Aorta (tissue), 5 donors: ENCODE measurements around the gene STOX2. TPM values are rescaled to one million over a fixed set of nuclear protein-coding genes. Genes with fewer than 3 reads are reported as not detected.

ENCODE experiments used
- ATAC-seq: fragments of 200-7000 bp; cut with Tn5 transposase; one replicate; pipeline ENCODE4 v1.9.1; 2022; ENCODE audit warnings: moderate library complexity; ENCODE audit not compliant: low FRiP score
- DNase-seq, 2 donors: peaks; one replicate each; pipeline ENCODE4 v3.0.0-alpha.2; 2020
- H3K27ac ChIP-seq, 2 donors: one replicate each; pipeline ENCODE4 v1.5.1; 2013; ENCODE audit warnings: low read length in 2 of 2, mild to moderate bottlenecking in 2 of 2, moderate library complexity in 2 of 2, control low read depth in 1 of 2, inconsistent platforms in 1 of 2, low read depth in 1 of 2
- H3K27me3 ChIP-seq, 2 donors: one replicate each; pipeline ENCODE4 v1.6.1; 2013; ENCODE audit warnings: control low read depth in 1 of 2, low read length in 1 of 2, mild to moderate bottlenecking in 1 of 2, moderate library complexity in 1 of 2; ENCODE audit not compliant: insufficient read depth in 2 of 2, control insufficient read depth in 1 of 2
- H3K36me3 ChIP-seq, 2 donors: one replicate each; pipeline ENCODE4 v1.6.1; 2013; ENCODE audit warnings: control low read depth in 1 of 2, low read length in 1 of 2, mild to moderate bottlenecking in 1 of 2; ENCODE audit not compliant: insufficient read depth in 2 of 2, control insufficient read depth in 1 of 2
- H3K4me1 ChIP-seq, 2 donors: one replicate each; pipeline ENCODE4 v1.6.1; 2013; ENCODE audit warnings: low read length in 2 of 2, control low read depth in 1 of 2, mild to moderate bottlenecking in 1 of 2, moderate library complexity in 1 of 2; ENCODE audit not compliant: insufficient read depth in 2 of 2, control insufficient read depth in 1 of 2
- H3K4me3 ChIP-seq, 2 donors: one replicate each; pipeline ENCODE4 v1.5.1; 2013; ENCODE audit warnings: low read length in 2 of 2, control low read depth in 1 of 2, mild to moderate bottlenecking in 1 of 2
- H3K9me3 ChIP-seq: one replicate; pipeline ENCODE4 v1.6.1; 2013; ENCODE audit warnings: mild to moderate bottlenecking, low read length; ENCODE audit not compliant: control insufficient read depth
- WGBS, 2 donors: extraction: QIAGEN DNeasy Blood & Tissue Kit; methylation state at CpG; one replicate each; pipeline ENCODE4 v1.1.7; 2013; 5-methylcytosine and 5-hydroxymethylcytosine counted together
- intact Hi-C, 2 donors: fragments of 100-400 bp; cut with DNase I; formaldehyde crosslinking; loops; one replicate each; pipeline versions ENCODE4 v1.14.2 to v1.15.0; 2022
- polyA plus RNA-seq, 2 donors: library from polyadenylated mRNA; stranded (reverse); fragments of 200-250 nt; gene quantifications; one replicate each; pipeline ENCODE4 v1.2.3, GENCODE V29; 2013
- total RNA-seq, 2 donors: library from RNA; stranded (reverse); fragmentation: NEBNext Ultra II Directional; extraction: Animal tissue kit (Norgen Biotek cat#: 25700); gene quantifications; one replicate each; pipeline ENCODE4 v1.2.1, GENCODE V29; 2021
- donor health status: healthy with polysubstance abuse.
- donor health status: Bipolar disorder and iron deficiency.
- donor health status: DM: no; HTN: no; CAD: no.
- donor health status: DM: no; HTN: no; CAD: no.
- donor health status: DM: yes; HTN: yes; CAD: no.

Gene STOX2
- total and polyA plus RNA-seq, 4 donors: 0.13 to 10.9 (median 3.1) TPM

DNA sequence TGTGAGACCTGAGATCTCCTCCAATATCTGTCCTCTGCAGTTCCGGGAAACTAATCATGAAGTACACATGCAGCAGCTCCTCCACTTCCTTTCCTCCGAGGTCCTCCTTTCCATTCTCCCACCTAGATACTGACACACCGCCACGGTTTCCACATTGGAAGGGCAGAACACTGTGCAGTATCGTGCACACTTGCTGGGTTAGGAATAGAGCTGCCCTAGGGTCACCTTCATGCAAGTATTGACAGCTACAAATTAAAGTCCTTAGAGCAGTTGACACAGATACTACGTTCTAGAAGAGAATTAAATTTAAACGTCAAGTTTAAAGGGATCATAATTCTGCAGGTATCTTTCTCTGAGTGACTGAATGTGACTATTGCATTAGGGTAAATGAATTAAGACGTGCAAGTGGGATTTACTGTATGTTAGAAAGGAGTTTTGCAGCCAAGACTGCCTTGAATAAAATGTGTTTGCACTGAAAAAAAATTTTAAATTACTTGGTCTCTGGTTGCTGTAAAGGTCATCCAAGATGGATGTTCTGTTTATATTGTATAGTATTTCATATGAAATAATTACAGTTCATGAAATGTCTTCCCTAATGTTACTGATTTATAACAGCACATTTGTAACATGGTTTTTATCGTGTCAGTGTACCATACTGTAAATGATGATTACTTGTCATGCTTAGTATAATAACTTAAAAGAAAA lies 117.7 kb downstream of the STOX2 start:
- WGBS, 2 donors: 77 to 80% methylated on average over 9 of the region's 9 CpGs
- Histone ChIP-seq H3K36me3 (no peaks in the 10 kb centered on the region), H3K27ac (no peak overlapping the region), H3K27me3 (no peaks in the 10 kb centered on the region), H3K4me3 (no peak overlapping the region), H3K4me1 (no peaks in the 10 kb centered on the region), H3K9me3 (peaks cover 2% of the 10 kb centered on the region)
- intact Hi-C loops: no loop called here
- DNase-seq: no peak
- no peak for ATAC-seq

DNA sequence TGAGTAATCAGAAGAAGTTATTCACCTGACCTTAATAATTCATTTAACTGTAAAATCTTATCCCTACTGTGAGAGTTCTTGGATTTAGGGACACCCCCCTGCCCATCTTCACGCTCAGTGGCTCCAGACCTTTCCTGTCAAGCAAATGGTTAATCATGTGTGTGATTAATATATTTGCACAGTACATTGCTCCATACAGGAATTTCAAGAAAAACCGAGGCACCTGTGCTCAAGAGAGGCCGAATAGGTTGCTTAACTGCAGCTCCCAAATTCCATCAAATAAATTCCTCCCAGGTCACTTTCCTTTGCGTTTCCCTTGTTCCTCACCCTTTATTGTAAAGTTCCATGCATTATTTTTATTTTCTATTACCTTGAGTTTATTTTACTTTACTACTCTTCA lies 119.5 kb downstream of the STOX2 start:
- Histone ChIP-seq H3K27me3 (no peaks in the 10 kb centered on the region), H3K4me1 (no peaks in the 10 kb centered on the region), H3K36me3 (no peaks in the 10 kb centered on the region), H3K4me3 (no peak overlapping the region), H3K27ac (no peak overlapping the region), H3K9me3 (peaks cover 2% of the 10 kb centered on the region)
- no peak for DNase-seq
- no peak for ATAC-seq
- WGBS, 2 donors: 91 to 95% methylated on average over 4 of the region's 4 CpGs
- intact Hi-C loops: no loop called here

DNA sequence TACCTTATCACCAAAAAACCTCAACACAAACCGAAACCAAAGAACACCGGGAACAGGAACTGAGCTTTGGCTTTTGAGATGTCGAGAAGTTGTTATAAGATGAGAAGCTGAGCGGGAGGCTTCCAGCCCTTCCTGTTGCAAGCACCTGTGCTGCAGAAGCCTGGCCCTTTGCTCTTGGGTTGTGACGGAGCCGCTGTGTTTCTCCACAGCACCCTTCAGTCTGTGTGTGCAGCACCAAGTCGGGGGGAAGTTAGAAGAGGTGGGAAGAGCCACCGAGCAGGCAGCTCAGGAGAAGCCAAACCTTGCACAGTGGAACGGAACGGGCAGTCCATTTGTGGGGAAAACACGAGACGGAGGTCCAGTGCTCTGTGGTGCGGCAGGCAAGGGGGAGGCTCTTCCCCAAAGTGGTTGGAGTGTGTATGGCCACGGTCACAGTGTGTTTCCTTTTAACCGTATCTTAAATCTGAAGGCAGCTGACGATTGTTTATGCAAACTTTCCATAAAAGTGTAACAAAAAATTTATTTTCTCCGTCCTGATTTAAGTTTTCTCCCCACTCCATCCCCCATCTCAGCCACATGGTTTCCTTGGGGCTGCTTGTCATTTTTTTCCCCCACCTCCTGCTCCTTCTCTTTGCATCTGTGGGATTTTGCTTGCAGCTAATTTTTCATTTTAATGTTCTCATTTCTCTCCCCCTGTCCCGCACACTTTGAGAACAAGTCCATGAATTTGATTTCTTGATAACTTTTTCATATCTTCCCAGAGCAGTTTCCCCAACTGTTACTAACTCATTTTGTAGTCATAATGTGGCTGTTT lies 123.7 kb downstream of the STOX2 start:
- Histone ChIP-seq H3K27me3 (no peaks in the 10 kb centered on the region), H3K4me3 (no peak overlapping the region), H3K27ac (no peak overlapping the region), H3K9me3 (no peaks in the 10 kb centered on the region), H3K36me3 (no peaks in the 10 kb centered on the region), H3K4me1 (no peaks in the 10 kb centered on the region)
- DNase-seq (no peak), ATAC-seq (no peak)
- 78 to 82% methylated on average over 18 of the region's 18 CpGs for WGBS, 2 donors
- intact Hi-C loops: no loop called here

DNA sequence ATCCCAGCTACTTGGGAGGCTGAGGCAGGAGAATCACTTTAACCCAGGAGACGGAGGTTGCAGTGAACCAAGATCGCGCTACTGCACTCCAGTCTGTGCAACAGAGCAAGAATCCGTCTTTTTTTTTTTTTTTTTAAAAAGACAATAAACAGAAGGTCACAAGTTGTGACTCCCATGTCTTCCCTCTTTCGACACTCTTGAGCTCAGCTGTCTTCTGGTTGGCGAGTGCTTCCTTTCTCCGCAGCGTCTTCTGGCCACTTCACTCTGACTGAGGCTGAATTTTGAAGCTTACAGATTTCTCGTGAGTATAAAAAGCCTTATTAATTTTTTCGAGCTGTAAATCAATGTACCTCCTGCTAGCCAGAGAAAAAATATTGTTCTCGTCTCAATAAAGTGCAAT lies 124.9 kb downstream of the STOX2 start:
- Histone ChIP-seq H3K27ac (no peak overlapping the region), H3K27me3 (no peaks in the 10 kb centered on the region), H3K36me3 (no peaks in the 10 kb centered on the region), H3K9me3 (no peaks in the 10 kb centered on the region), H3K4me1 (no peaks in the 10 kb centered on the region), H3K4me3 (no peak overlapping the region)
- ATAC-seq: no peak
- intact Hi-C loops: no loop called here
- DNase-seq: no peak
- 89 to 93% methylated on average over 11 of the region's 11 CpGs for WGBS, 2 donors

DNA sequence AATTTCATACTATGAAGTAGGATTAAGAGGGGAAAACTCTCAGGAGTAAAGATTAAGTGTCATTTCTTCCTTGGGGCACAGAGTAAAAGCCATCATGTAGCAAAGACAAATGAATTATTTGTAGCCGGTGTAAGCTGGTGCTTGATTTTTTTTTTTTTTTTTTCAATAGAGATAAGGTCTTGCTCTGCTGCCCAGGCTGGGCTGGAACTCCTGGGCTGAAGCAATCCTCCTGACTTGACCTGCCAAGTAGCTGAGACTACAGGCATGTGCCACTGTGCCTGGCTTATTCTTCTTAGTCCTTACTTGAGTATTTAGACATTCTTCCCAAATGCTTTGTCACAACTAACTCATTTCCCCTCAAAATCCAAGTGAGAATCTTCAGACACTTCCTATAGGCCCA lies 125.7 kb downstream of the STOX2 start:
- no peaks in the 10 kb centered on the region for H3K9me3 ChIP-seq
- intact Hi-C loops: no loop called here
- 9 to 12% methylated on average over 1 of the region's 1 CpG for WGBS, 2 donors
- no peaks in the 10 kb centered on the region for H3K27me3 ChIP-seq
- no peak overlapping the region for H3K27ac ChIP-seq
- H3K4me1 ChIP-seq: no peaks in the 10 kb centered on the region
- no peak for DNase-seq
- H3K36me3 ChIP-seq: no peaks in the 10 kb centered on the region
- H3K4me3 ChIP-seq: no peak overlapping the region
- ATAC-seq: no peak

DNA sequence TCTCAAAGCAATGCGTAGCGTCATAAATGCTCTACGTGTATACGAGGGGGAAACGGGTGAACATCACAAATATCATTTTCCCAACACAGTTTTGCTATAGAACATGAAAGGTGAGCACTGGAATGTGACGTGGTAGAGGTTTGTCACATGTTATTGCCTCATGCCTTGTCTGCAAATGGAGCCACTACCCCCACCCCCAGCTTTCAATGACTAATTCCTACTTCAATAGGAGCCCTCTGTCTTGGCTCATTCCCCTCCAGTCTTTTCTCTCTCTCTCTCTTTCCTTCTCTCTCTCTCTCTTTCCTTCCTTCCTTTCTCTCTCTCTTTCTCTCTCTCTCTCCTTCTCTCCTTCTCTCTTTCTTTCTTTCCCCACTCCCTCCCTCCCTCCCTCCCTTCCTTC lies 127.0 kb downstream of the STOX2 start:
- Histone ChIP-seq H3K27ac (no peak overlapping the region), H3K9me3 (no peaks in the 10 kb centered on the region), H3K4me1 (no peaks in the 10 kb centered on the region), H3K27me3 (no peaks in the 10 kb centered on the region), H3K36me3 (no peaks in the 10 kb centered on the region), H3K4me3 (no peak overlapping the region)
- DNase-seq (no peak), ATAC-seq (no peak)
- WGBS, 2 donors: 97 to 99% methylated on average over 6 of the region's 6 CpGs
- intact Hi-C loops: no loop called here

DNA sequence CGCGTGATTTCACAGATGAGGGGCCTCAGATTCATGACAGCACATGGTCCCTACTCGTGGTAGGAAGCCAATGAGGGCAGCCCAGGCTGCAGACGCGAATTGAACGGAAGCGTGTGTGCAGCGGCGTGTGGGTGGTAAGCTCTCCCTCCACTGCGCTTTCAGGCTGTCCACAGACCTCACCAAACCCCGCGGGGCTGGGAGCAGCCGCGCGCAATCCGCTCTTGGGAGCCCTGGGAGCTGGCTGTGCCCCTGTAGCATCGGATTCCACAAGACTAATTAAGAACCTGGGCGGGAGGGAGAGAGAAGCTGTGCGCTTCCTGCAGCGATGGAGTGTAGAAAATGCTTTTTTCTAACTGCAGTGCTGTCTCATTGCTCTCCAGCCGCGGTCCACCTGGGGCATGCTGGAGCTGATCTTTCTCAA lies 134.9 kb downstream of the STOX2 start:
- intact Hi-C loops: no loop called here
- Histone ChIP-seq H3K4me3 (no peak overlapping the region), H3K4me1 (no peaks in the 10 kb centered on the region), H3K9me3 (peaks cover 2% of the 10 kb centered on the region), H3K27me3 (no peaks in the 10 kb centered on the region), H3K27ac (no peak overlapping the region), H3K36me3 (no peaks in the 10 kb centered on the region)
- 18 to 33% methylated on average over 22 of the region's 22 CpGs for WGBS, 2 donors
- no peak for ATAC-seq
- no peak for DNase-seq

DNA sequence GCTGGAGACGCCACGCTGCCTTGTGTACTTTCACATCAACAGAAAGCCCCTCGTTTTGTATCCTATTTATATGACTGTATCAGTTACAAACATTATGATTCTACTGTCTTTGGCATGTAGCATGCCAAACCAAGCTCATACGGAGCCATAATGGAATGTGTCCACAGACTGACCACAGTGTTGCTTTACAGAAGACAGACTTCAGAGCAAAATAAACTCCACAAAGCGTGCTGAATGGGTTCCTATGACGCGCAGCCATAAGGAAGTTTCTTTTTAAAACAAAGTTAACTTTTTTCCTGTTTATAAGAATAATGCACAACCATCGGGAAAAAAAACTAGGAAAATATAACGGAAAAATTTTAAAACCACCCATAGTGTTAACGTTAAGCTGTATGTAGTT lies 136.0 kb downstream of the STOX2 start:
- Histone ChIP-seq H3K9me3 (peaks cover 2% of the 10 kb centered on the region), H3K27me3 (no peaks in the 10 kb centered on the region), H3K36me3 (no peaks in the 10 kb centered on the region), H3K4me1 (no peaks in the 10 kb centered on the region), H3K27ac (no peak overlapping the region), H3K4me3 (no peak overlapping the region)
- 89 to 92% methylated on average over 10 of the region's 10 CpGs for whole genome bisulfite sequencing, 2 donors
- ATAC-seq (no peak), DNase-seq (no peak)
- intact Hi-C loops: no loop called here

DNA sequence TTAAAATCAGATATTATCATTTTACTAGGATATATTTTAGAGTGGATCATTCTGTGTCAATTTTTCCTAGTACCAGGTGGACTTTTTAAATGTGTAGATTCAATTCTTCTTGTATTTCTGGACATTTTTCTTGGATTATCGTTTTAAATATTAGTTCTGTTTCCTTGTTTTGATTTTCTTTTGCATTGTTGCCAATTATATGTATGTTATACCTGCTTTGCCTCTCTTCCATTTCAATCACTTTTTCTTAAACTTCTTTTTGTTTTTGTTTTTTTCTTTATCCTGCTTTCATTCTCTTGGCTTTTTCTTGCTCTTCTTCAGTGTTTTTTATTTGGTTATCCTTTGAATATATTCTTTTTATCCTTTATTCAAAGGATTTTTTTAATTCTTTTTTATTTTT lies 141.0 kb downstream of the STOX2 start:
- H3K9me3 ChIP-seq: peaks cover 2% of the 10 kb centered on the region
- H3K27me3 ChIP-seq: no peaks in the 10 kb centered on the region
- WGBS, 2 donors: 69% methylated on average over 1 of the region's 1 CpG

More for the DNA sequence above, 141.0 kb downstream of the STOX2 start:
- H3K4me1 ChIP-seq: no peaks in the 10 kb centered on the region
- H3K27ac ChIP-seq: no peak overlapping the region
- DNase-seq: no peak
- intact Hi-C loops: no loop called here
- ATAC-seq: no peak
- H3K4me3 ChIP-seq: no peak overlapping the region
- H3K36me3 ChIP-seq: no peaks in the 10 kb centered on the region
